WTC11 (cell line): Measurements from ENCODE around the gene FUBP3. TPM values are rescaled to one million over a fixed set of nuclear protein-coding genes. Genes with fewer than 3 reads are reported as not detected.

Source experiments
- ATAC-seq: fragments of 200-7000 bp; cut with Tn5 transposase; 2 replicates; pipeline ENCODE4 v1.10.0; 2021; ENCODE audit warnings: mild to moderate bottlenecking, moderate library complexity
- CTCF ChIA-PET: fragments of 300-600 bp; sonication (Branson Sonifier 250); formaldehyde crosslinking; loops from one replicate; lab custom pipeline; 2021; ENCODE audit warnings: antibody characterized with exemption; lab: Charles Lee
- POLR2A ChIA-PET: fragments of 350-600 bp; sonication (Branson Sonifier 250); formaldehyde crosslinking; loops from one replicate; lab custom pipeline; 2021; ENCODE audit warnings: antibody characterized with exemption; lab: Charles Lee
- DNase-seq: peaks from one replicate; pipeline ENCODE4 v3.0.0; 2021; ENCODE audit warnings: low spot score
- H3K27ac Mint-ChIP-seq: 2 replicates; pipeline ENCODE4 v1.8.0; 2021; ENCODE audit warnings: mixed read lengths
- H3K27me3 Mint-ChIP-seq: 2 replicates; pipeline ENCODE4 v1.8.0; 2021; ENCODE audit warnings: low read depth, mild to moderate bottlenecking, moderate library complexity, mixed read lengths
- H3K36me3 Mint-ChIP-seq: 2 replicates; pipeline ENCODE4 v1.8.0; 2021; ENCODE audit warnings: mixed read lengths
- H3K4me1 Mint-ChIP-seq: 2 replicates; pipeline ENCODE4 v1.8.0; 2022; ENCODE audit warnings: mixed read lengths
- H3K4me3 Mint-ChIP-seq: 2 replicates; pipeline ENCODE4 v1.8.0; 2021; ENCODE audit warnings: mild to moderate bottlenecking, moderate library complexity, mixed read lengths
- H3K9me3 Mint-ChIP-seq: 2 replicates; pipeline ENCODE4 v1.8.0; 2021; ENCODE audit warnings: mixed read lengths
- EMX1 ChIP-seq: fragments of 250-450 bp; sonication (Bioruptor Pico); IDR thresholded peaks from 2 replicates; pipeline ENCODE4 v1.8.0; 2021; ENCODE audit warnings: mild to moderate bottlenecking
- ETV6 ChIP-seq: sonication (generic); formaldehyde crosslinking; IDR thresholded peaks from 2 replicates; pipeline ENCODE4 v1.8.1; 2022; ENCODE audit warnings: mild to moderate bottlenecking, missing genetic modification reagents
- FOXJ3 ChIP-seq: sonication (generic); formaldehyde crosslinking; IDR thresholded peaks from 2 replicates; pipeline ENCODE4 v1.9.0; 2021; ENCODE audit warnings: missing genetic modification reagents, mild to moderate bottlenecking, borderline replicate concordance
- GABPB1 ChIP-seq: sonication (generic); formaldehyde crosslinking; IDR thresholded peaks from 2 replicates; pipeline ENCODE4 v1.8.1; 2023; ENCODE audit warnings: mild to moderate bottlenecking, missing genetic modification reagents
- HMGA2 ChIP-seq: fragments of 250-450 bp; sonication (Bioruptor Pico); IDR thresholded peaks from 2 replicates; pipeline ENCODE4 v1.4.0; 2021; ENCODE audit warnings: mild to moderate bottlenecking, moderate library complexity
- IRF2 ChIP-seq: sonication (generic); formaldehyde crosslinking; IDR thresholded peaks from 2 replicates; pipeline ENCODE4 v1.8.0; 2022; ENCODE audit warnings: low read depth, missing genetic modification reagents, borderline replicate concordance
- MXD4 ChIP-seq: fragments of 250-450 bp; sonication (Bioruptor Pico); IDR thresholded peaks from 2 replicates; pipeline ENCODE4 v1.8.0; 2021; ENCODE audit warnings: mild to moderate bottlenecking, moderate library complexity, borderline replicate concordance
- MYBL2 ChIP-seq: sonication (generic); formaldehyde crosslinking; IDR thresholded peaks from 2 replicates; pipeline ENCODE4 v1.8.1; 2023; ENCODE audit warnings: mild to moderate bottlenecking, moderate library complexity, missing genetic modification reagents
- NFATC4 ChIP-seq: fragments of 250-450 bp; sonication (Bioruptor Pico); IDR thresholded peaks from 2 replicates; pipeline ENCODE4 v1.9.0; 2021; ENCODE audit warnings: mild to moderate bottlenecking
- NFE2L1 ChIP-seq: sonication (generic); formaldehyde crosslinking; IDR thresholded peaks from 2 replicates; pipeline ENCODE4 v1.8.1; 2023; ENCODE audit warnings: missing genetic modification reagents
- NR1H2 ChIP-seq: sonication (generic); formaldehyde crosslinking; IDR thresholded peaks from 2 replicates; pipeline ENCODE4 v1.9.0; 2021; ENCODE audit warnings: mild to moderate bottlenecking, moderate library complexity, missing genetic modification reagents
- NR3C1 ChIP-seq: sonication (generic); formaldehyde crosslinking; conservative IDR thresholded peaks from 2 replicates; pipeline ENCODE4 v1.8.1; 2023; ENCODE audit warnings: low read depth, mild to moderate bottlenecking, missing genetic modification reagents
- SMAD4 ChIP-seq: sonication (generic); formaldehyde crosslinking; IDR thresholded peaks from 2 replicates; pipeline ENCODE4 v1.8.0; 2022; ENCODE audit warnings: mild to moderate bottlenecking, missing genetic modification reagents
- SOX15 ChIP-seq: fragments of 250-450 bp; sonication (Bioruptor Pico); IDR thresholded peaks from 2 replicates; pipeline ENCODE4 v1.9.0; 2021; ENCODE audit warnings: mild to moderate bottlenecking
- ZNF219 ChIP-seq: sonication (generic); formaldehyde crosslinking; IDR thresholded peaks from 2 replicates; pipeline ENCODE4 v1.8.0; 2023; ENCODE audit warnings: missing genetic modification reagents, mild to moderate bottlenecking, borderline replicate concordance
- ZNF263 ChIP-seq: sonication (generic); formaldehyde crosslinking; IDR thresholded peaks from 2 replicates; pipeline ENCODE4 v1.8.1; 2022; ENCODE audit warnings: low read depth, mild to moderate bottlenecking, moderate library complexity, missing genetic modification reagents
- ZNF317 ChIP-seq: sonication (generic); formaldehyde crosslinking; IDR thresholded peaks from 2 replicates; pipeline ENCODE4 v1.8.1; 2023; ENCODE audit warnings: low read depth, mild to moderate bottlenecking, moderate library complexity, missing genetic modification reagents, borderline replicate concordance
- ZNF671 ChIP-seq: fragments of 250-450 bp; sonication (Bioruptor Pico); IDR thresholded peaks from 2 replicates; pipeline ENCODE4 v1.8.0; 2021; ENCODE audit warnings: mild to moderate bottlenecking
- total RNA-seq: library from RNA; stranded (reverse); gene quantifications from 3 replicates; pipeline ENCODE4 v1.2.3, GENCODE V29; 2021
- TF ChIP-seq, protein P1 (sequence below): sonication (generic); formaldehyde crosslinking; IDR thresholded peaks from 2 replicates; pipeline ENCODE4 v1.8.1; 2023; ENCODE audit warnings: mild to moderate bottlenecking, missing genetic modification reagents
- TF ChIP-seq, protein P2 (sequence below): fragments of 250-450 bp; sonication (Bioruptor Pico); IDR thresholded peaks from 2 replicates; pipeline ENCODE4 v1.9.0; 2021; ENCODE audit warnings: moderate library complexity, mild to moderate bottlenecking, inconsistent platforms, borderline replicate concordance
- TF ChIP-seq, protein P3 (sequence below): sonication (generic); formaldehyde crosslinking; IDR thresholded peaks from 2 replicates; pipeline ENCODE4 v1.8.0; 2022; ENCODE audit warnings: missing genetic modification reagents
- TF ChIP-seq, protein P4 (sequence below): sonication (generic); formaldehyde crosslinking; IDR thresholded peaks from 2 replicates; pipeline ENCODE4 v1.8.1; 2022; ENCODE audit warnings: low read depth, mild to moderate bottlenecking, moderate library complexity, missing genetic modification reagents, borderline replicate concordance
- TF ChIP-seq, protein P5 (sequence below): sonication (generic); formaldehyde crosslinking; IDR thresholded peaks from 2 replicates; pipeline ENCODE4 v1.8.0; 2022; ENCODE audit warnings: mild to moderate bottlenecking, missing genetic modification reagents
- TF ChIP-seq, protein P6 (sequence below): sonication (generic); formaldehyde crosslinking; IDR thresholded peaks from 2 replicates; pipeline ENCODE4 v1.8.1; 2022; ENCODE audit warnings: missing genetic modification reagents, borderline replicate concordance

Gene FUBP3
- total RNA-seq, 1 experiment from 2014 or later: 83.0 TPM

DNA sequence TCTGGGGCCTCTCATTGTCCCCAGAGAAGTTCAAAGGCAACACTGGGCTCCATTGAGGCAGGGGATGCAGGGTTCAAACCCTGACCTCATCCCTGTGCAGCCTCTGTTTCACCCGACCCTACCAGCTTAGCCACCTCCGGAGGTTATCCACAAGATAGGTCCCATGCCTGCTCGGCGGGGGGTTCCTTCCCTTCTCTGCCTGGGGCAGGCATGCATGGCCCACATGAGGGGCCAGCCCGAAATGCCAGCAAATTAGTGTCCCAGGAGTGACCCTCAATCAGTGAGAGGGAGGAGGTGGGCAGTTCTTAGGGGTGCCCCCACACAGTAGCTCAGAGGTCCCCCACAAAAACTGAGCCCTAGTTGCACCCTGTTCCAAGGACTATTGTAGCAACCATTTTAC lies 24.8 kb upstream of the FUBP3 start:
- H3K36me3 Mint-ChIP-seq: peaks cover 2% of the 10 kb centered on the region
- peaks cover 3% of the 10 kb centered on the region for H3K9me3 Mint-ChIP-seq
- TF ChIP-seq ZNF671: no peak
- TF ChIP-seq, protein P1, sequence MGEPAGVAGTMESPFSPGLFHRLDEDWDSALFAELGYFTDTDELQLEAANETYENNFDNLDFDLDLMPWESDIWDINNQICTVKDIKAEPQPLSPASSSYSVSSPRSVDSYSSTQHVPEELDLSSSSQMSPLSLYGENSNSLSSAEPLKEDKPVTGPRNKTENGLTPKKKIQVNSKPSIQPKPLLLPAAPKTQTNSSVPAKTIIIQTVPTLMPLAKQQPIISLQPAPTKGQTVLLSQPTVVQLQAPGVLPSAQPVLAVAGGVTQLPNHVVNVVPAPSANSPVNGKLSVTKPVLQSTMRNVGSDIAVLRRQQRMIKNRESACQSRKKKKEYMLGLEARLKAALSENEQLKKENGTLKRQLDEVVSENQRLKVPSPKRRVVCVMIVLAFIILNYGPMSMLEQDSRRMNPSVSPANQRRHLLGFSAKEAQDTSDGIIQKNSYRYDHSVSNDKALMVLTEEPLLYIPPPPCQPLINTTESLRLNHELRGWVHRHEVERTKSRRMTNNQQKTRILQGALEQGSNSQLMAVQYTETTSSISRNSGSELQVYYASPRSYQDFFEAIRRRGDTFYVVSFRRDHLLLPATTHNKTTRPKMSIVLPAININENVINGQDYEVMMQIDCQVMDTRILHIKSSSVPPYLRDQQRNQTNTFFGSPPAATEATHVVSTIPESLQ: no peak
- no peak for TF ChIP-seq MXD4 (CRISPR knock-in tag)
- no peak for TF ChIP-seq ZNF317 (CRISPR knock-in tag)
- TF ChIP-seq ETV6 (CRISPR knock-in tag): no peak
- no peak for TF ChIP-seq NR1H2 (CRISPR knock-in tag)
- TF ChIP-seq, protein P2, sequence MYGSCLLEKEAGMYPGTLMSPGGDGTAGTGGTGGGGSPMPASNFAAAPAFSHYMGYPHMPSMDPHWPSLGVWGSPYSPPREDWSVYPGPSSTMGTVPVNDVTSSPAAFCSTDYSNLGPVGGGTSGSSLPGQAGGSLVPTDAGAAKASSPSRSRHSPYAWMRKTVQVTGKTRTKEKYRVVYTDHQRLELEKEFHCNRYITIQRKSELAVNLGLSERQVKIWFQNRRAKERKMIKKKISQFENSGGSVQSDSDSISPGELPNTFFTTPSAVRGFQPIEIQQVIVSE (CRISPR knock-in tag): no peak
- CTCF ChIA-PET: no interaction called here
- POLR2A ChIA-PET: no interaction called here
- H3K27me3 Mint-ChIP-seq: peaks cover 8% of the 10 kb centered on the region
- no peak overlapping the region for H3K27ac Mint-ChIP-seq
- H3K4me3 Mint-ChIP-seq: no peak overlapping the region
- DNase-seq: no peak
- ATAC-seq: no peak
- peaks cover 5% of the 10 kb centered on the region; the same call in 1 of the 2 replicates for H3K4me1 Mint-ChIP-seq

DNA sequence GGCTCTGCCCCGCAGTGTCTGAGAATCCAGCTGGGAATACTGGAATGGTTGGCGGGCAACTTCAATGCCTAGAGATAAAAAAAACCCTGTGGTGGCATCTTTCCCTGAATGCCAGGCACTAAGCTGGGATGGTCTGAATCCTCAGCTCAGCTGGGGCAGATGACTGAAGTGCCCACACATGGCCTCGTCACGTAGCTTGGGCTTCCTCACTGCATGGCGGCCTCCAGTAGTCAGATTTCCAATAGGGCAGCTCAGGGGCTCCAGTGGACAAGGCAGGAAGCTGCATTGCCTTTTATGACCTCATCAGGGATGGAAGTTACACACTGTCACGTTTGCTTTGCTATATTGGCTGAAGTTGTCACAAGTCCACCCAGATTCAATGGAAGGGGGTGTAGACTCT lies 24.3 kb upstream of the FUBP3 start:
- no peaks in the 10 kb centered on the region for H3K9me3 Mint-ChIP-seq

DNA sequence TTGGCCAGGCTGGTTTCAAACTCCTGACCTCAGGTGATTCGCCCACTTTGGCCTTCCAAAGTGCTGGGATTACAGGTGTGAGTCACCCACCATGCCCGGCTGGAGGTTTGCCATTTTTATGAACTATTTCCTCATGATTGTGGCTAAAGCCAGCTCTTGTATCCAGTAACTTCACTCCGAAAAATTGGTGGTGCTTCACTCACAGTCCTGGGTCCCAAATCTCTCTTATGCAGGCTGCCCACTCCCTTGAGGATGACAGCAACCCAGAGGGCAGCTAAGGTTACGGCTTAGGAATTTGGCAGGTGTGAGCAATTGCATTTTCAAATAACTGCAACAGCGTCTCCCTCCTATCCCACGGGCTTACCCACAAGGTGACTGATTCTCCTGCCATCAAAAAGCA lies 23.4 kb upstream of the FUBP3 start:
- Mint-ChIP-seq H3K36me3 (no peaks in the 10 kb centered on the region), H3K4me1 (peaks cover 5% of the 10 kb centered on the region; the same call in 1 of the 2 replicates), H3K27ac (no peak overlapping the region), H3K9me3 (no peaks in the 10 kb centered on the region), H3K27me3 (peaks cover 3% of the 10 kb centered on the region; the same call in 1 of the 2 replicates), H3K4me3 (no peak overlapping the region)
- TF ChIP-seq, protein P3, sequence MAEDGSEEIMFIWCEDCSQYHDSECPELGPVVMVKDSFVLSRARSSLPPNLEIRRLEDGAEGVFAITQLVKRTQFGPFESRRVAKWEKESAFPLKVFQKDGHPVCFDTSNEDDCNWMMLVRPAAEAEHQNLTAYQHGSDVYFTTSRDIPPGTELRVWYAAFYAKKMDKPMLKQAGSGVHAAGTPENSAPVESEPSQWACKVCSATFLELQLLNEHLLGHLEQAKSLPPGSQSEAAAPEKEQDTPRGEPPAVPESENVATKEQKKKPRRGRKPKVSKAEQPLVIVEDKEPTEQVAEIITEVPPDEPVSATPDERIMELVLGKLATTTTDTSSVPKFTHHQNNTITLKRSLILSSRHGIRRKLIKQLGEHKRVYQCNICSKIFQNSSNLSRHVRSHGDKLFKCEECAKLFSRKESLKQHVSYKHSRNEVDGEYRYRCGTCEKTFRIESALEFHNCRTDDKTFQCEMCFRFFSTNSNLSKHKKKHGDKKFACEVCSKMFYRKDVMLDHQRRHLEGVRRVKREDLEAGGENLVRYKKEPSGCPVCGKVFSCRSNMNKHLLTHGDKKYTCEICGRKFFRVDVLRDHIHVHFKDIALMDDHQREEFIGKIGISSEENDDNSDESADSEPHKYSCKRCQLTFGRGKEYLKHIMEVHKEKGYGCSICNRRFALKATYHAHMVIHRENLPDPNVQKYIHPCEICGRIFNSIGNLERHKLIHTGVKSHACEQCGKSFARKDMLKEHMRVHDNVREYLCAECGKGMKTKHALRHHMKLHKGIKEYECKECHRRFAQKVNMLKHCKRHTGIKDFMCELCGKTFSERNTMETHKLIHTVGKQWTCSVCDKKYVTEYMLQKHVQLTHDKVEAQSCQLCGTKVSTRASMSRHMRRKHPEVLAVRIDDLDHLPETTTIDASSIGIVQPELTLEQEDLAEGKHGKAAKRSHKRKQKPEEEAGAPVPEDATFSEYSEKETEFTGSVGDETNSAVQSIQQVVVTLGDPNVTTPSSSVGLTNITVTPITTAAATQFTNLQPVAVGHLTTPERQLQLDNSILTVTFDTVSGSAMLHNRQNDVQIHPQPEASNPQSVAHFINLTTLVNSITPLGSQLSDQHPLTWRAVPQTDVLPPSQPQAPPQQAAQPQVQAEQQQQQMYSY: no peak
- no peak for TF ChIP-seq NR3C1 (CRISPR knock-in tag)
- TF ChIP-seq, protein P4, sequence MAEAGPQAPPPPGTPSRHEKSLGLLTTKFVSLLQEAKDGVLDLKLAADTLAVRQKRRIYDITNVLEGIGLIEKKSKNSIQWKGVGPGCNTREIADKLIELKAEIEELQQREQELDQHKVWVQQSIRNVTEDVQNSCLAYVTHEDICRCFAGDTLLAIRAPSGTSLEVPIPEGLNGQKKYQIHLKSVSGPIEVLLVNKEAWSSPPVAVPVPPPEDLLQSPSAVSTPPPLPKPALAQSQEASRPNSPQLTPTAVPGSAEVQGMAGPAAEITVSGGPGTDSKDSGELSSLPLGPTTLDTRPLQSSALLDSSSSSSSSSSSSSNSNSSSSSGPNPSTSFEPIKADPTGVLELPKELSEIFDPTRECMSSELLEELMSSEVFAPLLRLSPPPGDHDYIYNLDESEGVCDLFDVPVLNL (CRISPR knock-in tag): no peak
- TF ChIP-seq, protein P5, sequence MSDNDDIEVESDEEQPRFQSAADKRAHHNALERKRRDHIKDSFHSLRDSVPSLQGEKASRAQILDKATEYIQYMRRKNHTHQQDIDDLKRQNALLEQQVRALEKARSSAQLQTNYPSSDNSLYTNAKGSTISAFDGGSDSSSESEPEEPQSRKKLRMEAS (CRISPR knock-in tag): no peak
- TF ChIP-seq IRF2 (CRISPR knock-in tag): no peak
- TF ChIP-seq GABPB1 (CRISPR knock-in tag): no peak
- TF ChIP-seq SOX15 (CRISPR knock-in tag): no peak
- no peak for TF ChIP-seq NFATC4
- TF ChIP-seq NR1H2 (CRISPR knock-in tag): no peak
- TF ChIP-seq ZNF219 (CRISPR knock-in tag): no peak
- no peak for TF ChIP-seq HMGA2 (CRISPR knock-in tag)
- no peak for TF ChIP-seq NFE2L1 (CRISPR knock-in tag)
- no peak for TF ChIP-seq EMX1 (CRISPR knock-in tag)
- TF ChIP-seq SMAD4: no peak
- ChIA-PET CTCF (interaction anchor here (0.9 kb wide), 1 partner anchor 311 kb away, joined by 4 read pairs; no protein-coding TSS in a partner anchor), POLR2A (no interaction called here)
- no peak for ATAC-seq
- DNase-seq: no peak

More for the DNA sequence above, 24.3 kb upstream of the FUBP3 start:
- ChIA-PET POLR2A (no interaction called here), CTCF (interaction anchor here (0.6 to 0.9 kb wide), 2 partner anchors 15 to 311 kb away, joined by 3 to 4 read pairs; no protein-coding TSS in a partner anchor)
- ATAC-seq (no peak), DNase-seq (no peak)
- Mint-ChIP-seq H3K27me3 (peaks cover 6% of the 10 kb centered on the region; the same call in 1 of the 2 replicates), H3K4me3 (no peak overlapping the region), H3K4me1 (peaks cover 5% of the 10 kb centered on the region; the same call in 1 of the 2 replicates), H3K27ac (no peak overlapping the region), H3K36me3 (no peaks in the 10 kb centered on the region)
- no peak for TF ChIP-seq ZNF263 (CRISPR knock-in tag)
- TF ChIP-seq ZNF219 (CRISPR knock-in tag): no peak
- TF ChIP-seq MYBL2: no peak
- TF ChIP-seq, protein P6, sequence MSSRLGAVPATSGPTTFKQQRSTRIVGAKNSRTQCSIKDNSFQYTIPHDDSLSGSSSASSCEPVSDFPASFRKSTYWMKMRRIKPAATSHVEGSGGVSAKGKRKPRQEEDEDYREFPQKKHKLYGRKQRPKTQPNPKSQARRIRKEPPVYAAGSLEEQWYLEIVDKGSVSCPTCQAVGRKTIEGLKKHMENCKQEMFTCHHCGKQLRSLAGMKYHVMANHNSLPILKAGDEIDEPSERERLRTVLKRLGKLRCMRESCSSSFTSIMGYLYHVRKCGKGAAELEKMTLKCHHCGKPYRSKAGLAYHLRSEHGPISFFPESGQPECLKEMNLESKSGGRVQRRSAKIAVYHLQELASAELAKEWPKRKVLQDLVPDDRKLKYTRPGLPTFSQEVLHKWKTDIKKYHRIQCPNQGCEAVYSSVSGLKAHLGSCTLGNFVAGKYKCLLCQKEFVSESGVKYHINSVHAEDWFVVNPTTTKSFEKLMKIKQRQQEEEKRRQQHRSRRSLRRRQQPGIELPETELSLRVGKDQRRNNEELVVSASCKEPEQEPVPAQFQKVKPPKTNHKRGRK (CRISPR knock-in tag): no peak
- no peak for TF ChIP-seq FOXJ3 (CRISPR knock-in tag)
- TF ChIP-seq SOX15 (CRISPR knock-in tag): no peak
